Stomach (tissue), 9 donors: ENCODE data around the gene H3-3A. TPM values are rescaled to one million over a fixed set of nuclear protein-coding genes. Genes with fewer than 3 reads are reported as not detected.

Experiments
- DNase-seq, 2 donors: peaks; one replicate each; pipeline versions ENCODE4 v3.0.0 to v3.0.0-alpha.2; 2013 to 2019
- H3K27ac ChIP-seq, 5 donors: fragments of 200-600 bp in 4 of 5; sonication (generic) in 4 of 5; one replicate each; pipeline ENCODE4 v1.5.1; 2013 to 2019; ENCODE audit warnings: mild to moderate bottlenecking in 1 of 5, moderate library complexity in 1 of 5
- H3K27me3 ChIP-seq, 3 donors: fragments of 200-600 bp; sonication (generic); one replicate each; pipeline ENCODE4 v1.5.1; 2017 to 2019; ENCODE audit warnings: mixed run types in 1 of 3
- H3K36me3 ChIP-seq, 4 donors: fragments of 200-600 bp; sonication (generic); 1 replicate in 3 of 4; 2 replicates in 1 of 4; pipeline ENCODE4 v1.5.1; 2016 to 2019
- H3K4me1 ChIP-seq, 4 donors: fragments of 200-600 bp; sonication (generic); one replicate each; pipeline ENCODE4 v1.5.1; 2016 to 2019
- H3K4me3 ChIP-seq, 4 donors: fragments of 200-600 bp; sonication (generic) in 3 of 4; one replicate each; pipeline ENCODE4 v1.5.1; 2016 to 2019; ENCODE audit warnings: mild to moderate bottlenecking in 1 of 4
- H3K9me3 ChIP-seq, 4 donors: fragments of 200-600 bp; sonication (generic); one replicate each; pipeline ENCODE4 v1.5.1; 2016 to 2019
- EP300 ChIP-seq: sonication (generic); formaldehyde crosslinking; IDR thresholded peaks from one replicate; pipeline ENCODE4 v1.6.1; 2017; ENCODE audit warnings: antibody characterized with exemption
- POLR2A ChIP-seq, 4 donors: fragments of 450-650 bp; IDR thresholded peaks; one replicate each; pipeline ENCODE4 v1.6.1; 2016; ENCODE audit warnings: antibody characterized with exemption in 4 of 4, control low read depth in 2 of 4, mild to moderate bottlenecking in 1 of 4, moderate library complexity in 1 of 4
- POLR2AphosphoS5 ChIP-seq, 3 donors: sonication (generic); formaldehyde crosslinking; IDR thresholded peaks; one replicate each; pipeline ENCODE4 v1.6.1; 2016; ENCODE audit warnings: antibody characterized with exemption in 3 of 3
- WGBS, 5 donors: extraction: QIAGEN DNeasy Blood & Tissue Kit in 3 of 5; methylation state at CpG; one replicate each; pipeline versions ENCODE4 v1.1.5 to v1.1.7; 2013 to 2018; 5-methylcytosine and 5-hydroxymethylcytosine counted together
- intact Hi-C: fragments of 100-400 bp; cut with DNase I; formaldehyde crosslinking; loops from one replicate; pipeline ENCODE4 v1.15.1; 2023; ENCODE audit warnings: low total_unique reads
- polyA plus RNA-seq, 3 donors: library from polyadenylated mRNA; stranded (reverse); fragments of 200-250 nt; gene quantifications; one replicate each; pipeline ENCODE4 v1.2.3, GENCODE V29; 2013
- total RNA-seq, 5 donors: library from RNA; depleted of rRNA; stranded (reverse); fragments of >200 nt; gene quantifications; one replicate each; pipeline versions ENCODE4 v1.1.0 to v1.2.3, GENCODE V29; 2014 to 2016
- TF ChIP-seq, protein P1 (sequence below), 7 experiments: fragments of 450-650 bp in 4 of 7; fragments of 200-600 bp in 3 of 7; sonication (generic) in 3 of 7; IDR thresholded peaks; one replicate each; pipeline ENCODE4 v1.5.1; 2016 to 2019; ENCODE audit warnings: antibody characterized with exemption in 7 of 7, control low read depth in 2 of 7, mild to moderate bottlenecking in 1 of 7
- donor health status: healthy with polysubstance abuse.
- donor health status: Bipolar disorder and iron deficiency.
- donor health status: healthy.

Gene H3-3A
- total and polyA plus RNA-seq, 8 donors: 30.7 to 995 (median 413) TPM

DNA sequence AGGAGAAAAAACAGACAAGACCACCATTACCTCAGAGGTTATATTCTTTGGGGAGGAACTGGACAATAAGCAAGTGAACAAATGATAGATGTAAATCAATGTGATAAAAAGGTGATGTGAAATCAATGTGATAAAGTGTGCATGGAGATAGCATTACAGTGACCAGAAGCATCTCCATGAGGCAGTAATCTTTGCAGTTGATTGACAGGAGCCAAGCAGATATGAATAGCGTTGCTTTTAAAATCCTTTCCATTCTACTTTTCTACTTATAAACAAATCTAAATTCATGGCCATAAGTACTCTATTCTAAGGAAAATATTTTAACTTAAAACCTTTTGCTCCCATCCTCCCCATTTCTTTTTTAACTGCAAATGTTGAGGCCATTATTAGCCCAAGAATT, 2.8 kb upstream of the H3-3A start:
- Histone ChIP-seq H3K27me3 (no peaks in the 10 kb centered on the region), H3K9me3 (no peaks in the 10 kb centered on the region), H3K4me3 (no peak overlapping the region), H3K36me3 (peaks cover 0 to 22% (median 18%) of the 10 kb centered on the region in 4 donors), H3K27ac (no peak overlapping the region), H3K4me1 (peaks cover 5 to 22% (median 12%) of the 10 kb centered on the region in 4 donors)
- 87 to 100% (median 96%) methylated on average over 1 of the region's 1 CpG for WGBS, 5 donors
- no peak for DNase-seq
- intact Hi-C loops: no loop called here
- TF ChIP-seq POLR2A (IDR thresholded peaks at IDR 0.05) (no peak), POLR2AphosphoS5 (IDR thresholded peaks at IDR 0.05) (no peak), EP300 (no peak)
- TF ChIP-seq, protein P1, sequence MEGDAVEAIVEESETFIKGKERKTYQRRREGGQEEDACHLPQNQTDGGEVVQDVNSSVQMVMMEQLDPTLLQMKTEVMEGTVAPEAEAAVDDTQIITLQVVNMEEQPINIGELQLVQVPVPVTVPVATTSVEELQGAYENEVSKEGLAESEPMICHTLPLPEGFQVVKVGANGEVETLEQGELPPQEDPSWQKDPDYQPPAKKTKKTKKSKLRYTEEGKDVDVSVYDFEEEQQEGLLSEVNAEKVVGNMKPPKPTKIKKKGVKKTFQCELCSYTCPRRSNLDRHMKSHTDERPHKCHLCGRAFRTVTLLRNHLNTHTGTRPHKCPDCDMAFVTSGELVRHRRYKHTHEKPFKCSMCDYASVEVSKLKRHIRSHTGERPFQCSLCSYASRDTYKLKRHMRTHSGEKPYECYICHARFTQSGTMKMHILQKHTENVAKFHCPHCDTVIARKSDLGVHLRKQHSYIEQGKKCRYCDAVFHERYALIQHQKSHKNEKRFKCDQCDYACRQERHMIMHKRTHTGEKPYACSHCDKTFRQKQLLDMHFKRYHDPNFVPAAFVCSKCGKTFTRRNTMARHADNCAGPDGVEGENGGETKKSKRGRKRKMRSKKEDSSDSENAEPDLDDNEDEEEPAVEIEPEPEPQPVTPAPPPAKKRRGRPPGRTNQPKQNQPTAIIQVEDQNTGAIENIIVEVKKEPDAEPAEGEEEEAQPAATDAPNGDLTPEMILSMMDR (IDR thresholded peaks at IDR 0.05): no peak

- intact Hi-C loops: no loop called here
- peak overlapping the region in 2 of 5 donors; percentile 99 to 100 for H3K27ac ChIP-seq
These were observed 2.1 kb upstream of the H3-3A start for GRCh38 chr1:226060427-226060826.

DNA sequence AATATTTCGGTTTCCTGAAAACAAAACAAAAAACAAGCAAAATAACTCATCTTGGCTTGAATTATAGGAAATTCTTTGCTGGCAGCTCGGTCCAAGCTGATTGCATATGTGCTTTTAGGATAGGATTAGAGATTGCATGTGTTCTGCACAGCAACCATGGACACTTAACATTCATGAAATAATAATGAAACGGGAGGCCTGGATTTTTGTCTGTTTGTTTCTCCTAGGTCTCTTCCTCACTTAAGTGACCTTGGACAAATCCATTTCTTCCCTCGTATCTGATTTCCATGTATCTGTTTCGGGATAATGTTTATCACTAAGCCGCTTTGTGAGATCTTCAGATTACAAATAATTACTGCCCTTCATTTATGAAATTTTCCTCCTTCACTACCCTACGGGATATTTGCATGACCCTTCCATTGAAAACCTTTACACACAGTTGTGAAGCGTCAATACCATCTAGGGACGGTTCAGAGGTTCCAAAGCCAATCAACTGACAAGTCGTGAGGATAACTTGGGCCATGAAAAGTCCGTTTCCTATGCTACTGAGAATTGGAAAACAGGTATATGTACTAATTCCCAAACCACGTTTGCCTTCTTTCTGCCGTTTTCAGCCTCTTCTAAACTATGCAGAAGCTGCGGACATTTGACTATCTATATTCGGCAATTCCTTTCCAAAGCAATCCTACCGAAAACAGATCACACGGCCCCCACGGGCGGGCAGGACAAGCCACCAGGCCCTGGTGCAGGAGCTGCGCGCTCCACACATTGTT, 1.3 kb upstream of the H3-3A start:
- intact Hi-C loops: no loop called here

More at GRCh38 chr1:226060427-226060826, 2.1 kb upstream of the H3-3A start:
- H3K27me3 ChIP-seq: no peaks in the 10 kb centered on the region
- WGBS, 5 donors: 91 to 100% (median 100%) methylated on average over 1 of the region's 1 CpG
- DNase-seq: no peak
- H3K4me1 ChIP-seq: peaks cover 11 to 28% (median 18%) of the 10 kb centered on the region in 4 donors
- H3K36me3 ChIP-seq: peaks cover 1 to 22% (median 18%) of the 10 kb centered on the region in 4 donors
- H3K9me3 ChIP-seq: no peaks in the 10 kb centered on the region
- no peak overlapping the region for H3K4me3 ChIP-seq
- TF ChIP-seq EP300 (no peak), POLR2AphosphoS5 (IDR thresholded peaks at IDR 0.05) (no peak), POLR2A (IDR thresholded peaks at IDR 0.05) (no peak)
- TF ChIP-seq, protein P1 (IDR thresholded peaks at IDR 0.05): no peak

GRCh38 chr1:226061841-226062557, 517 bp upstream of the H3-3A start:
- no peaks in the 10 kb centered on the region for H3K9me3 ChIP-seq
- H3K27ac ChIP-seq: peak overlapping the region; percentile 98 to 100 (median 99)
- peak in 2 of 3 donors; percentile 80 to 84 for TF ChIP-seq POLR2AphosphoS5 (IDR thresholded peaks at IDR 0.05)
- TF ChIP-seq POLR2A (IDR thresholded peaks at IDR 0.05): peak in 1 of 4 donors; percentile 26
- no peak for TF ChIP-seq EP300
- H3K4me3 ChIP-seq: peak overlapping the region; percentile 64 to 88 (median 78)
- H3K4me1 ChIP-seq: peaks cover 27 to 44% (median 33%) of the 10 kb centered on the region in 4 donors
- 0 to 1% (median 1%) methylated on average over 29 to 100 of the region's 100 CpGs for WGBS, 5 donors
- peaks cover 14 to 29% (median 26%) of the 10 kb centered on the region in 4 donors for H3K36me3 ChIP-seq
- intact Hi-C loops: no loop called here
- no peaks in the 10 kb centered on the region for H3K27me3 ChIP-seq
- peak; percentile 85 to 95 for DNase-seq

More for the DNA sequence above, 1.3 kb upstream of the H3-3A start:
- H3K4me1 ChIP-seq: peaks cover 19 to 36% (median 26%) of the 10 kb centered on the region in 4 donors
- no peaks in the 10 kb centered on the region for H3K27me3 ChIP-seq
- WGBS, 5 donors: 8 to 10% (median 8%) methylated on average over 17 to 21 of the region's 21 CpGs
- H3K27ac ChIP-seq: peak overlapping the region; percentile 98 to 100 (median 99)
- H3K36me3 ChIP-seq: peaks cover 9 to 25% (median 23%) of the 10 kb centered on the region in 4 donors
- H3K9me3 ChIP-seq: no peaks in the 10 kb centered on the region
- peak in 1 of 2 donors; percentile 38 for DNase-seq
- TF ChIP-seq EP300: no peak
- H3K4me3 ChIP-seq: peak overlapping the region; percentile 64 to 88 (median 78)

DNA sequence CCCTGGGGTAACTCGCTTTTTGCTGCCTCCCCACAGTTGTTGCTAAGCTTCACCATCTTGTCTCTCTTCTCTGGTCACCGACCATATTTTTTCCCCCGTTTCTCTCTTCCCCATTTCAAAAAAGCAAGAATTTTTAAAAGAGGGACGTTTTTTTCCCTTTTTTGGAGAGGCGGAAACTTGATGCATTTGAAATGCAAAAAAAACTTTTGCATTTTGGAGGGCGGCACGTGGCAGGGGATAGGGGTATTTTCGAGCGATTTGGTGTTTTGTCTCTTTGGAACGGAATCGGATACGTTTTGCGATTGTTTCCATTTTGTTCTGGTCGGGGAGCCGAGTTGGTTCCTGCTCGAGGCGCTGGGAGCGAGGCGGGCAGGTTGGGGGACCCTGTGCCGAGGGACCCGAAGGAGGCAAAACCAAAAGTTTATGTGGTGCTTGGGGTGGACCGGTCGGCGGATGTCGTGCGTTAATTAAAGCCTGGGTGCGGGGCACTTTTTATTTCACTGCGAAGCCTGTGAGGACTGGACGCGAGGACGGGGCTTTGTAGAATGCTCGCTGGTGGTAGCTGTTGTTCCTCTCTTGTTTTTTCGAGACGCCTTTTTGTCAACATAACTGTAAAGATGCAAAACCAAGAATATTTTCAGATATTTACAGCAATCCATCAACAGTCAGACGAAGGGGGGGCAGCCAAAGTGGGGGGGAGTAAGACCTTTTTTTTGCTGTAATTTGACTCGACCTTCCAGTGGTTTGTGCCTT, 884 bp downstream of the H3-3A start:
- TF ChIP-seq POLR2A (IDR thresholded peaks at IDR 0.05) (no peak), EP300 (no peak), POLR2AphosphoS5 (IDR thresholded peaks at IDR 0.05) (no peak)
- TF ChIP-seq, protein P1 (IDR thresholded peaks at IDR 0.05): no peak
- WGBS, 5 donors: 0 to 1% (median 0%) methylated on average over 36 of the region's 36 CpGs
- Histone ChIP-seq H3K36me3 (peaks cover 23 to 40% (median 33%) of the 10 kb centered on the region in 4 donors), H3K4me3 (peak overlapping the region; percentile 64 to 88 (median 78)), H3K9me3 (no peaks in the 10 kb centered on the region), H3K27me3 (no peaks in the 10 kb centered on the region), H3K4me1 (peaks cover 38 to 58% (median 47%) of the 10 kb centered on the region in 4 donors), H3K27ac (peak overlapping the region; percentile 98 to 100 (median 100))
- DNase-seq: peak; percentile 44 to 78
- intact Hi-C loops: no loop called here
